ENCODE data around the gene MICA.
"Not testable (repeated sequence)": the region's sequence is repeated elsewhere in the genome, so short reads cannot be mapped to it uniquely, and the experiment has no call there.

Gene MICA

GRCh38 chr6:31385041-31385440, 18.4 kb upstream of the MICA start:
- no peak for DNase-seq

- no peak for DNase-seq
Observed at GRCh38 chr6:31386099-31386498, 17.3 kb upstream of the MICA start.

- DNase-seq: no peak
Observed at GRCh38 chr6:31386977-31387376, 16.4 kb upstream of the MICA start.

- not testable (repeated sequence) for DNase-seq
Observed at GRCh38 chr6:31388916-31389801, 14.2 kb upstream of the MICA start.

- not testable (repeated sequence) for DNase-seq
Observed at GRCh38 chr6:31389802-31390132, 13.6 kb upstream of the MICA start.

- DNase-seq: no peak
Observed at GRCh38 chr6:31393932-31394331, 9.5 kb upstream of the MICA start.

- no peak for DNase-seq
Observed at GRCh38 chr6:31394381-31394780, 9.0 kb upstream of the MICA start.

- DNase-seq: no peak
Observed at GRCh38 chr6:31395832-31396231, 7.6 kb upstream of the MICA start.

- DNase-seq: no peak
Observed at GRCh38 chr6:31396422-31397152, 6.8 kb upstream of the MICA start.

GRCh38 chr6:31397153-31397499, 6.3 kb upstream of the MICA start:
- not testable (repeated sequence) for DNase-seq

GRCh38 chr6:31397901-31398525, 5.4 kb upstream of the MICA start:
- DNase-seq: no peak

- no peak for DNase-seq
Observed at GRCh38 chr6:31399589-31400466, 3.6 kb upstream of the MICA start.

- no peak for DNase-seq
Observed at GRCh38 chr6:31400467-31401289, 2.7 kb upstream of the MICA start.

- DNase-seq: no peak
Observed at GRCh38 chr6:31401403-31401802, 2.0 kb upstream of the MICA start.

GRCh38 chr6:31402324-31403282, 792 bp upstream of the MICA start:
- no peak for DNase-seq

GRCh38 chr6:31404061-31404364, 618 bp downstream of the MICA start:
- DNase-seq: not testable (repeated sequence)

- DNase-seq: no peak
Observed at GRCh38 chr6:31405996-31406395, 2.6 kb downstream of the MICA start.

GRCh38 chr6:31407699-31408098, 4.3 kb downstream of the MICA start:
- no peak for DNase-seq

GRCh38 chr6:31412506-31412905, 9.1 kb downstream of the MICA start:
- DNase-seq: no peak

- DNase-seq: not testable (repeated sequence)
Observed at GRCh38 chr6:31414148-31414770, 10.9 kb downstream of the MICA start.

Data from NCI-H187 treated with DMSO at 0.1 percent for 48 hours (cell line).